Stimulated activated naive CD4-positive, alpha-beta T cell (primary cell): ENCODE results near the gene POLR2L.
A peak's percentile ranks its signal among the peaks of the same experiment; 100 is the strongest.

ENCODE experiments used
- DNase-seq, 6 experiments: peaks; one replicate each; lab custom pipeline; 2025; lab: John Stamatoyannopoulos, UW

The POLR2L gene

DNA sequence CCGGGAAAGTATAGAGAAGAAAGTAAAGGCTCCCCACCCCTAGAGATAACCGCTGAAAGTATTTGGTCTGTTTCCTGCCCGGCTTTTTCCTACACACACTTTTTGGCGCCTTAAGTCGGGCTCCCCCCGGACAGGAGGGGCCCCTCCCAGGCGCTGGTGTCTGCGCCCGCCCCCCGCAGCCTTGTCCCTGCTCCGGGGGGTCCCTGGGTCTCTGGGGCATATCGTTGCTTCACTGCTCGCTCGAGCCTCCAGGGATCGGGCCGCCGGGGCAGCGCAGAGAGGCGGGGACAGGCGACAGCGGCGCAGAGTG is 15.5 kb downstream of the POLR2L start:
- DNase-seq = no peak

DNA sequence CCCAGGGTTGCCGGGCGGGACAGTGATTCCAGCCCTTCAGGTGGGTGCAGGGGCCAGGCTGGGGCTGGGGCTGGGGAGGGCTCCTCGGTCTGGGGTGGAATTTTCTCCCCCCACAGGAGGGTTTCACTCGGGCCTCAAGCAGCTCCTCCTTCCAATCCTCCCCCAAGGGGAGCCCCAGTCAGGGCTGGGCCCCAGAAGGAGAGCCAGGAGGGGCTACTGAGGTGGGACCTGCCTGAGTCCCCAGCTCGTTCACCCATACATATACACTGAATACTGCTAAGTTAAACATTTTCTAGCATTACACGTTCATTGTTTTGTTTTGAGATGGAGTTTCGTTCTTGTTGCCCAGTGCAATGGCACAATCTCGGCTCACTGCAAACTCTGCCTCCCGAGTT is 16.1 kb downstream of the POLR2L start:
- DNase-seq = no peak

DNA sequence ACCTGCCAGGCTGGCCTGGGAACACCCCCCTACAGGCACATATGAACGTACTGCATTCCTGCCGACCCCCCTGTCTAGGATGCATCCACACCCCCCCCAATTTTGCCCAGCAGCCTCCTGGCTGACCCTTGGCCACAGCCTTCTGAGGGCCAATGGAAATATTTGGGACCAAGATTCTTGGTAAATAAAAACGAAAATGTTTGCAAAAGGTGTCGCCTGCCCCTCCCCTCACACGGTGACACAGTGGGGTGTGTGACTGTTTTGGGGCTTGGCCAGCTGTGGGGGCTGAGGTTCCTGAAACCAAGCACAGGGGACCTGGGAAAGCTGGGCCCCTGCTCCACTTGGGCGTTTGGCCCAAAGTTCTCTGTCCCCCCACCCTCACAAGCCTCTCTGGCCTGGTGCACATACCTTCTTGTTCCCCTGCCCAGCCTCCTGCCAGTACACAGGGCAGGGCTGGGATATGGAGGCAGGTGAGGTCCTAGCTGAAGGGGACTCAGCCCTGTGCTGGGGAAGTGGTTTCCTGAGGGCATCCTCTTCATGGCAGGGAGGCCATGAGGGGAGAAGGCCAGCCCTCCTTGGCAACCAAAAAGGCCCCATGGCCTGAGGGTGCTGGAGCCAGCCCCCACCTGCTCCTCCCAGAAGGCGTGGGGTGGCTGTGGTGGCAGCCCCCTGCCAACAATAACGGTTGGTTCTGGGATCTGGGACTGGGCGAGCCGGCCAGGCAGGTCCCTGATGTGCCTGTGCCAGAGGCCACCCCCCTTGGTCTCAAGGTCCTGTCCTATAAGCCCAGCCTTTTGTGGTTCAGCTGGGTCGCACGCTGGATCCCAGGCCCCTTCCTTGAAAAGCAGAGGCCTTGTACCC is 16.7 kb downstream of the POLR2L start:
- DNase-seq = no peak

DNA sequence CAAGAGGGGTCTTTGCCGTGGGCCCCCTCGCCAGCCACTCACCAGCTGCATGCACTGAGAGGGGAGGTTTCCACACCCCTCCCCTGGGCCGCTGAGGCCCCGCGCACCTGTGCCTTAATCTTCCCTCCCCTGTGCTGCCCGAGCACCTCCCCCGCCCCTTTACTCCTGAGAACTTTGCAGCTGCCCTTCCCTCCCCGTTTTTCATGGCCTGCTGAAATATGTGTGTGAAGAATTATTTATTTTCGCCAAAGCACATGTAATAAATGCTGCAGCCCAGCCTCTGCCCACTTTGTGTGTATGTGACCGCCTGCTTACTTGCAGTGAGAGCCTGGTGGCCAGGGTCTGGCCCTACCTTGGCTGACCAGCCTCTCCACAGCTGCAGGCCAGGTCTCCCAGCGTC is 17.4 kb downstream of the POLR2L start:
- no peak for DNase-seq

DNA sequence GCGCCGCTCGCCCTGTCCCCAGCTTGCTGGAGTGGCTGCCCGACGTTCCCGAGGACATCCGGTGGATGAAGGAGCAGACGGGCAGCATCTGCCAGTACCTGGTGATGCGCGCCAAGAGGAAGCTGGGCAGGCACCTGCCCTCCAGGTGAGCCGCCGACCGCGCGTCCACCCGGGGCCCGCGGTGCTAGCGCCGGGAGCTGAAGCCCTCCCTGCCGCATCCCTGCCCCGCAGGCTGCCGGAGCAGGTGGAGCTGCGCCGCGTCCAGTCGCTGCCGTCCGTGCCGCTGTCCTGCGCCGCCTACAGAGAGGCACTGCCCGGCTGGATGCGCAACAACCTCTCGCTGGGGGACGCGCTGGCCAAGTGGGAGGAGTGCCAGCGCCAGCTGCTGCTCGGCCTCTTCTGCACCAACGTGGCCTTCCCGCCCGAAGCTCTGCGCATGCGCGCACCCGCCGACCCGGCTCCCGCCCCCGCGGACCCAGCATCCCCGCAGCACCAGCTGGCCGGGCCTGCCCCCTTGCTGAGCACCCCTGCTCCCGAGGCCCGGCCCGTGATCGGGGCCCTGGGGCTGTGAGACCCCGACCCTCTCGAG is 17.9 kb downstream of the POLR2L start:
- DNase-seq = no peak

DNA sequence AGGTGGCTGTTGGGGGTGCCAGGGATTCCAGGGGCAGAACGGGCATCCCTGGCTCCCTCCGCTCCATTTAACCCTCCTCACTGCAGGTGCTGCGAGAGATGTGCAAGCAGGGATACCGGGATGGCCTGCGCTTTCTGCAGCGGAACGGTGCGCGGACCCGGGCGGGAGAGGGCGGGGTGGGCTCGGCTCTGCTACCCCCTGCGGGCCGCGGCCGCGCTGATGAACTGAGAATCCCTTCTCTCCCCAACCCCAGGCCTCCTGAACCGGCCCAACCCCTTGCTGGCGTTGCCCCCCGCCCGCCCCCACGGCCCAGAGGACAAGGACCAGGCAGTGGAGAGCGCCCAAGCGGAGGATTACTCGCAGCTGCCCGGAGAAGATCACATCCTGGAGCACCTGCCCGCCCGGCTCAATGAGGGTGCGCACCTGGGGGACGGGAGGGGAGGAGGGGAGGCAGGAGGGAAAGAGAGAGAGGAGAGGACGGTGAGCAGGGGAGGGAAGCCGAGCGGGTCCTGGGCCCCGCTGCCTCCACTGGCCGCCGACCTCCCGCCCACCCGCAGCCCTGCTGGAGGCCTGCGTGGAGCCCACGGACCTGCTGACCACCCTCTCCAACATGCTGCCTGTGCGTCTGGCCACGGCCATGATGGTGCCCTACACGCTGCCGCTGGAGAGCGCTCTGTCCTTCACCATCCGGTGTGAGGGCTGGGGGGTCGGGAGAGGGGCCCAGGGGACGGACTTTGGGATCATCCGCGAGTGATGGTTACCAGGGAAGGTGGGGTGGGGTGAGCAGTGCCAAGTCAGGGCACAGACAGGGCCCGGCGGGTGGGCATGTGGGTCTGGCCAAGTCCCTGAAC is 18.7 kb downstream of the POLR2L start:
- DNase-seq = no peak

DNA sequence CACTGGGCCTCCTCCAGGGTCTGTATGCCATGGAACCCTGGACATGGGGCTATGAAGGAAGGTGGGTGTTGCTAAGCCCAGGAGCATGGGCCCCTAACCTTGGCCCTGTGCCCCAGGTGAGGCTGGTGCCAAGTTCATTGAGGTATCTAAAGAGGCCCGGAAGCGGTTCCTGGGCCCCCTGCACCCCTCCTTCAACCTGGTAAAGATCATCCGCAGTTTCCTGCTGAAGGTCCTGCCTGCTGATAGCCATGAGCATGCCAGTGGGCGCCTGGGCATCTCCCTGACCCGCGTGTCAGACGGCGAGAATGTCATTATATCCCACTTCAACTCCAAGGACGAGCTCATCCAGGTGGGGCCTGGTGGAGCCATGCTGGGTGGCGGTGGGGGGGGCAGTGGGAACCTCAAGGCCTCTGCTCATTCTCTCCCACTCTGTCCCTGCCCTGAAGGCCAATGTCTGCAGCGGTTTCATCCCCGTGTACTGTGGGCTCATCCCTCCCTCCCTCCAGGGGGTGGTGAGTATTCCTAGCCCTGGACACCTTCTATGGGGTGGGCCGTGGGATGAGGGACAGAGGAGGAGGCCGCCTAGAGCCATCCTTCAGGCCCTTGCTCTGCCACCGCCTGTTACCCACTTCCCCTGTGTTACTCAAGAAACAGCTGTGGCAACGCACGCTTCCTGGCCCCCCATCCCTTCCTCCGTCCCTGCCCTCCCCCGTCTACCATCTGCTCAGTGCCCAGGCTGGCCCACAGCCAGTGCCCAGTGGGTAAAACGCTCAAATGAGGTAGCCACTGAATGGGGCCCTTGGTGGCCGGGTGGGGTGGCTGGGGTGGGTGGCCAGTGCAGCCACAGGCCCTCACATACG is 20.6 kb downstream of the POLR2L start:
- no peak for DNase-seq

DNA sequence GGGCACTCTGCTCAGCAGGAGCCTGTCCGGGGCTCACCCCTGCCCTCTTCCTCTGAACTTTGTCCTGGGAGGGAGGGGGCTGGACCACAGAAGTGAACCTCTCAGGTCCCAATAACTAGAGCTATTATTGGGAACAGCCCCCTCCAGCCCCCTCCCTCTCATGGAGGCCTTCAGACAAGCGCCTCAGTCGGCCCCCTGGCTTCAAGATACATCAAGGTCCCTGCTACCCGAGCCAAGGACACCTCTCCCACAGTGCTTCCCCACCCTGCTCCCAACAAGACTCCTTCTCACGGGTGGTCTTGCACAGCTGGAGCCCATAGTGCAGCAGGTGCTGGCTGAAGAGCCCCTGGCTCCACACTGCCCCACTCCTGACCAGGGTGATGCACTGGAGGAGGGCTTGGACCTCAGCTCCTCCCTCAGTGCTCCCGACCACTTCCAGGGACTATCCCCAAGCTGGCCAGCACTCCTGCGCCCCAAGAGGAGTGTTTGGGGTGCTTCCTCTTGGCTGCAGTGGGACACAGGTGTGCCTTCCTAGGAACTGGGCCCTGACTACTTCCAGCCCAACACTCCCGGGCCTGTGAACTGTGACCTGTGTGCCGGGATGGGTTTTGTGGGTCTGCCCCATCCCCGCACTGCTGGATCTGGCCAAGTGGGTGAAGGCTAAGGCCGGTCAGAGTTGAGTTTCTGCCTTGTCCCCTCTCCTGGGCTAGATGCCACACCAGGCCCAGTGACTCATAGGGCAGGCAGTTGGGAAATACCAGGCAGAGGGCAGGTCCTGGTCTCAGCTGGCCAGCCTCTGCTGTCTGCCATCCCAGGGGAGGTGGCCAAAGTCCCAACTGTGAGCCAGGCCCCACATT is 21.4 kb downstream of the POLR2L start:
- DNase-seq = no peak

DNA sequence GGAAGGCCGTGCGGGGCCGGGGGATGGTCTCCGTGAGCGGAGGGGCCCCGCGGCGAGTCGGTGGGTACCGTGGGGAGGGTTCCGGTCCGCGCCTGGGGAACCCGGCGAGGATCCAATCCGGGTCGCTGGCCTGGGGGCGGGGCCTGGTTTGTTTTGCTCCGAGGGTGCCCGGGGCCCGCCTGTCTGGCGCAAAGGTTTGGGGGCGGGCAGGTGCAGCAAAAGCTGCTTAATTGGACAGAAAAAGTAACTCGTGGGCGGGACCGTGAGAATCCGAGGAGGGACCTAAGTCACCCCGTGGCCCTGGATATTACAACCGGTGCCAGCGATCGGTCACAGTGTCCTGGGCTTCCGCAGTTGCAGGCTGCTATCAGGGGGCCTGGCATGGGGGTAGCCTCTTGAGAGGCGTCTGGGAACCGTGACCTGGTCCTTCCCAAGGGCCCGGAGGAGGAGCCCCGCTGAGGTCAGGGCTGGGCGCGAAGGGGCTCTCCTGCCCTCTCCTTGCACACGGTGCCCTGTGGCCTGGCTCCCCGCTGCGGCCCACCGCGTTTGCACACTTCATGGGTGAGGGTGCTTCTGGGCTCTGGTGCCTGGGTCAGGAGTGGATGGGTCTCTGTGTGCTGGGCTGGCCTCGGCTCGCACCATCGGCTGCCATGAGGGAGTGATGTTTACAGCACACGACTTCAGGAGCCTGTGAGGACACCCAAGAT is 22.2 kb downstream of the POLR2L start:
- peak; percentile 86 to 95 (median 92) for DNase-seq

DNA sequence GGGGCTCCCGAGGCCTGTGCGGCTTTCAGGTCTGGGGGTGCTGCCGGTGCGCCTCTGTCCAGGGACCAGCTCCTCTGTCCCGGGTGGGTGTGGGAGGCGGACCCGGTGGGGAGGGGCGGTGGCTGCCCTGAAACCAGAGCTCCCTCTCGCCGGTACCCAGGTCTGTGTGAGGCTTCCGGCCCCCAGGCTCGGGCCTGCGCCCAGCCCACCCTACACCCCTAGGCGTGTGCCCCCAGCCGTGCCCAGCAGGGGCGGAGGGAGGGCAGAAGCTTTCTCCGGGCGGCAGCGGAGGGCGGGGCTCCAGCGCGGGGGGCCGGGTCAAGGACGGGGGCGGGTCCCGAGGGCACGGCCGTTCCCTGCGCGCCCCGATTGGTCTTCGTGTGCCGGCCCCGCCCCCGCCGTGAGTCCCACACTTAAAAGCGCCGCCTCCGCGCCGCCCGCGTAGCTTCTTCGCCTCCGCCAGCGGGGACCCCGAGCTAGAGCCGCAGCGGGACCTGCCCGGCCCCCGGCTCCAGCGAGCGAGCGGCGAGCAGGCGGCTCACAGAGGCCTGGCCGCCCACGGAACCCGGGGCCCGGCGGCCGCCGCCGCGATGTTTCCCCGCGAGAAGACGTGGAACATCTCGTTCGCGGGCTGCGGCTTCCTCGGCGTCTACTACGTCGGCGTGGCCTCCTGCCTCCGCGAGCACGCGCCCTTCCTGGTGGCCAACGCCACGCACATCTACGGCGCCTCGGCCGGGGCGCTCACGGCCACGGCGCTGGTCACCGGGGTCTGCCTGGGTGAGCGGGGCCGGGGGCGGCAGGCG is 23.0 kb downstream of the POLR2L start:
- peak; percentile 88 to 97 (median 90) for DNase-seq

DNA sequence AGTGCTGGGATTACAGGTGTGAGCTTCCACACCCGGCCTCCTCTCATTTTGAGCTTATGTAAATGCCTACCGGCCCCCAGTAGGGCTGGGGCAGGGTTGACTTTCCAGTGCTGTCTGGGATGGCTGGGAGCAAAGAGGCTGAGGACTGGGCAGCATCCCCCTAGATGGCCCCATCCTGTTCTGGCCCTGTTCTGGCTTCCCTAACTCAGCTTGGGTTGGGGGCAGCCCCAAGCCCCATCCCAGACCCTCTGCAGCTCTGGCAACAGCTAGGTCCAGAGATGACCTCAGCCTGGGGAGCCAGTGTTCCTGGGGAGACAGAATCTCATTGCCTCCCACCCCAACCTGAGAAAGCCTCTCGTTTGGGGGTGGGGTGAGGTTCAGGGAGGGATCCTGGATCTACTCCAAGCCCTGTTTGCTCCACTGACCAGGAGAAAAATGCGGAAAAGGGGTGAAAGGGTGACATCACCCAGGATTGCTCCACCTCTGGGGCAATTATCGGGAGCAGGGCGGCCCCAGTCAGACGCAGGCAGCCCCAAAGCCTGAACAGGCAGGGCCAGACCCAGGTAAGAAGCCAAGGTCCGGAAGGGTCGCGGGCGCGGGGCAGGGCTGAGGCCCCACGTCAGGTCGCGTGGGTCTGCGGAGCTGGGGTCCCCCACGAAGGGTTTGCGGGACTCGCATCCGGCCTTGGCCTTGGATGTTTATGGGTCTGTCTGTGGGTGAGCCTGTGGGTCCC is 23.8 kb downstream of the POLR2L start, which contains the start of gene PNPLA2:
Gene PNPLA2, plus strand, starts transcription at position 519 of the 733 bp plus-strand sequence. CDS start 805 bp downstream, outside the sequence.
- no peak for DNase-seq

DNA sequence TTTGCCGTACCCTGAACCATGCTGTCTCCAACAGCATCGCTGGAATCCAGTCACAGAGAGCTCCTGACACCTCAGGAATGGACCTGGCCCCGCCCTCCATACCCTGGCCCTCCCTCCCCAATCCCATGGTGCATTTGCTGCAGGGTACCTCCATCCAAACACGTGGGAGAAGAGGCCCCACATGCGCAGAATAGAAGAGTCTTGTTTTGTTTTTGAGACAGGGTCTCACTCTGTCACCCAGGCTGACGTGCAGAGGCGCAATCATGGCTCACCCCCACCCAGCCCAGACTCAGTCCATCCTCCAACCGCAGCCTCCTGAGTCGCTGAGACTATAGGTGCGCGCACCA is 25.9 kb downstream of the POLR2L start:
- DNase-seq = no peak

DNA sequence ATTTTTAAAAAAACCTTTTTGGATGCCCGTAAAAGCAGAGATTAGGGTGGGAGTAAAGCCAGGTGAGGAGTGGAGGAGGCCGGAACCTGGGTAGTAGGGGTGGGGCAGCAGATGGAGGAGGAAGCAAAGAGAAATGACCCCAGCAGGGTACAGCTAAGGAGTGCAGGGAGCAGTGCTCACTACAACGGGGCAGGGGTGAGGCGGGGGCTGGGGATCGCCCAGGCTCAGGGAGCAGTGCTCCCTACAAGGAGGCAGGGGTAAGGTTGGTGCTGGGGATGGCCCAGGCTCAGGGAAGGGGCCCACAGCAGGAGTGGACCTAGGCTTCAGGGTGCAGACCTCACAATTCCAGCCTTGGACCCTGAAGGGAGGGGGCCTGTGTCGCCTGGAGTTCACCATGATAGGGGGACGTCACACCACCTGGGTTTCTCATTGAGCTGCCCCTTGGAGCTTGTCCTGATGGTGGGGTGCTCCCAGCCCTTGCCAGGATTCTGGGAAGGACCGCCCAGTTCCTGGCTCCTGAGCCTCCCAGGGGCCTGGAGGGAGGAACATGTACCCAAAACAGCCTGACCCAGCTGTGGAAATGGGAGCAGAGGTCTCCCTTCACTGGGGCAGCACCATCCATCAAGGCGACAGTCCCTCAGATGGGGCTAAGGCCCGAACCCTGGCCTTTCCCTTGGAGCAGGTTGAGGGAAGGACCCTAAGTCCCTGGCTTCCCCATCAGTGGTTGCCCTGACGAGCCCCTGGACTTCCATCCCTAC is 26.5 kb downstream of the POLR2L start:
- DNase-seq = no peak

DNA sequence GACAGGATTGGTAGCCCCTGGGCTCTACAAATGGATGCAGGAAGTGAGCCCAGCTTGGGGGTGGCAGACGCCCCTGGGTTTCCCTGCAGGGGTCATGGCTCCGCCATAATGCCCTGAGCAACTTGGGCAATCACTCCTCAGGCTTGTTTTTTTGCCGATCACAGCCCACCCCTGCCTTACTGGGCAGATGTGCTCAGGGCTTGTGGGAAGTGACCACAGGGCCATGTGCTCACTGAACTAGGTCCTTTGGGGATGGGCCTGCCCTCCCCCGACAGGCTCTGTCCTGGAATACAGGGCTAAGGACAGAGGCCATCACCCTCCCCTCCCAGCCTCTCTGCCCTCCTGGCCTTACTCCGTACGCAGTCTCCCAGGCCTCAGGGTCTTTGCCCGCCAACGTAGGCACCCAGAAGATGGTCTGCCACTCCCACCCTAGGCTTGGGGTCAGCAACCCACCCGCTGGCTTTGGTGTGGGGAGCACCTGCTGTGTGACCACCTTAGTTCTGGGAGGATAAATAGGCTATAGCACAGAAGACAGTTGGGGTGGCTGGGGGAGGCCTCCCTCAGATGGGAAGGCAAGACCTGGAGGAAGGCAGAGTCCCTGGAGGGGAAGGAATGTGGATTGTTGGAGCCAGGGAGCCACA is 28.8 kb downstream of the POLR2L start:
- DNase-seq = no peak

DNA sequence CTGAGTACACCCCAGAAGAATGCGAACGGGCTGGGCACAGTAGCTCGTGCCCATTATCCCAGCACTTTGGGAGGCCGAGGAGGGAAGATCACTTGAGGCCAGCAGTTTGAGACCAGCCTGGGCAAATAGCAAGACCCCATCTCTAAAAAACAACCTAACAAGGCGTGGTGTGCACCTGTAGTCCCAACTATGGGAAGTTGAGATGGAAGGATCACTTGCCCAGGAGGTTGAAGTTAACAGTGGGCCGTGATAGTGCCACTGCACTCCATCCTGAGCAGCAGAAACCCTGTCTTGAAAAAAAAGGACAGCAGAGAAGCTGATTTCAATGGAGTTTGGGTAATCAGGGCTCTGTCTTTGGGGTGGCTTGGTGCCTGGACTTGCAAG is 29.3 kb downstream of the POLR2L start:
- no peak for DNase-seq

DNA sequence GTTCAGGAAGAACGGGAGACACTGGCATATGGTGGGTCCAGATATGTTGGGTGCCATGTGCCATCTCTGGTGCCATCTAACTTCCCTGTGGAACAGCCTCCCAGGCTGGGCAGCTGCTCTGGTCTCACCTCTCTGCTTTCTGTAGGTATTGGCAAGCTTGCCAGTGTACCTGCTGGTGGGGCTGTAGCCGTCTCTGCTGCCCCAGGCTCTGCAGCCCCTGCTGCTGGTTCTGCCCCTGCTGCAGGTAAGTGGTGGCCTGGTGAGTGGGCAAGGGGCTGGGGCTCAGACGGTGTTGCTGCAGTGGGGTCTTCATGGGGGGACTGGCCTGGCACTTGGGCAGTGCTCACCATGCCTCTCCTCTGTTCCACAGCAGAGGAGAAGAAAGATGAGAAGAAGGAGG is 29.9 kb downstream of the POLR2L start:
- DNase-seq = no peak

DNA sequence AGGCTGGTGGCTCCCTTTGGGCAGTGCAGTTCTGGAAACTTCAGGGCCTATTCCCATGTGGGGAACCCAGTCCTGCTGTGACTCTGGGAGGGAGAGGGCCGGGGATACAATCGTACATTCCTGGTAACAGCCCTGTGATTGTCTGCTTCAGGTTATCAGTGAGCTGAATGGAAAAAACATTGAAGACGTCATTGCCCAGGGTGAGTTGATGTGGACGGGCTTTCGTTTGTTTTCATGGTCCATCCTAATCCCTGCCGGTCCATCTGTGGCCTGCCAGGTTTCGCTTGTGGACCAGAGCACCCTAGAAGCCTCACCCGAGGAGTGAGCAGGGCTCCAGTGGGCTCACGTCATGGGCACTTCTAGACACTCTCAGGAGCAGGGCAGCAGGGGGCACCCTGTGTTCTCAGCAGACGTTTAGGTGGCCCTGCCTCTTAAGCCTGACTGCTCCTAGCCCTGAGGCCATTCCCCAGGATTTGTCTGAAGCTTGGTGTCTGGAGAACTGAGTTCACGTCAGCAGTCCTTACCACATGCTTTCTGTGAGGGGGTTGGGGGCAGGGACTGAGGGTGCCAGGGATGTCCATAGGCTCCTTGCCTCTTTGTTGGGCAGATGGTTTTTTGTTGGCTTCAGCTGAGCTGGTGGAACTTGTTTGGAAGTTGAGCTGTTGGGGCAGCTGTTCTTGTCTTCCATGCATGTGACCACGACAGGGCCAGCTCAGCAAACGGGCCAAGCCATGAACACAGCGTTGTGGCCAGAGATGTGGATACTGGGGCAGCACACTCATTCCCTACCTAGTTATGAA is 30.7 kb downstream of the POLR2L start:
- DNase-seq = no peak
